Upper lobe of right lung (tissue), 1 donor: ENCODE measurements around the gene MEIS2. TPM values are rescaled to one million over a fixed set of nuclear protein-coding genes. Genes with fewer than 3 reads are reported as not detected.

Experiments used
- ATAC-seq: fragments of 200-7000 bp; cut with Tn5 transposase; one replicate; pipeline ENCODE4 v1.9.1; 2020; ENCODE audit warnings: mild to moderate bottlenecking, moderate library complexity
- DNase-seq: peaks from one replicate; pipeline ENCODE4 v3.0.0-alpha.2; 2020
- H3K27ac ChIP-seq: fragments of 200-600 bp; one replicate; pipeline ENCODE4 v1.8.0; 2022
- H3K27me3 ChIP-seq: fragments of 200-600 bp; one replicate; pipeline ENCODE4 v1.8.0; 2022; ENCODE audit warnings: mild to moderate bottlenecking
- H3K36me3 ChIP-seq: fragments of 200-600 bp; one replicate; pipeline ENCODE4 v1.8.0; 2022
- H3K4me1 ChIP-seq: fragments of 200-600 bp; one replicate; pipeline ENCODE4 v1.8.0; 2022
- H3K4me3 ChIP-seq: fragments of 200-600 bp; one replicate; pipeline ENCODE4 v1.8.0; 2022; ENCODE audit warnings: mild to moderate bottlenecking
- H3K9me3 ChIP-seq: fragments of 200-600 bp; one replicate; pipeline ENCODE4 v1.8.0; 2022
- CTCF ChIP-seq: fragments of 200-600 bp; IDR thresholded peaks from one replicate; pipeline ENCODE4 v1.8.0; 2022; ENCODE audit warnings: antibody characterized with exemption
- intact Hi-C: fragments of 100-400 bp; cut with DNase I; formaldehyde crosslinking; loops from one replicate; pipeline ENCODE4 v1.11.0; 2022
- total RNA-seq: library from RNA; stranded (reverse); fragmentation: NEBNext Ultra II Directional; extraction: Animal tissue kit (Norgen Biotek cat#: 25700); gene quantifications from one replicate; pipeline ENCODE4 v1.2.1, GENCODE V29; 2021
- donor health status: DM: no; HTN: yes; CAD: no; lungs with severe emphysema.

The MEIS2 gene
- total RNA-seq, 1 donor from 2014 or later = 26.7 TPM

GRCh38 chr15:36951731-36952247 is 148.6 kb downstream of the MEIS2 start:
- no peak overlapping the region for H3K27ac ChIP-seq
- H3K27me3 ChIP-seq = no peaks in the 10 kb centered on the region
- no peaks in the 10 kb centered on the region for H3K9me3 ChIP-seq
- H3K36me3 ChIP-seq = no peaks in the 10 kb centered on the region
- H3K4me3 ChIP-seq = no peak overlapping the region
- intact Hi-C loops = no loop called here
- ATAC-seq = no peak
- DNase-seq = no peak
- TF ChIP-seq CTCF = no peak
- no peaks in the 10 kb centered on the region for H3K4me1 ChIP-seq

GRCh38 chr15:36950371-36950770 is 150.0 kb downstream of the MEIS2 start:
- H3K36me3 ChIP-seq = no peaks in the 10 kb centered on the region
- no peaks in the 10 kb centered on the region for H3K27me3 ChIP-seq
- DNase-seq (no peak), ATAC-seq (no peak)
- no peak for TF ChIP-seq CTCF
- no peaks in the 10 kb centered on the region for H3K4me1 ChIP-seq
- H3K4me3 ChIP-seq = no peak overlapping the region
- no peaks in the 10 kb centered on the region for H3K9me3 ChIP-seq
- no peak overlapping the region for H3K27ac ChIP-seq
- intact Hi-C loops = no loop called here

GRCh38 chr15:36948982-36949381 is 151.4 kb downstream of the MEIS2 start:
- H3K4me1 ChIP-seq = no peaks in the 10 kb centered on the region
- no peak overlapping the region for H3K27ac ChIP-seq
- no peaks in the 10 kb centered on the region for H3K36me3 ChIP-seq
- no peak for TF ChIP-seq CTCF
- DNase-seq = no peak
- ATAC-seq = no peak
- H3K4me3 ChIP-seq = no peak overlapping the region
- no peaks in the 10 kb centered on the region for H3K27me3 ChIP-seq
- intact Hi-C loops = no loop called here
- no peaks in the 10 kb centered on the region for H3K9me3 ChIP-seq

- H3K9me3 ChIP-seq = no peaks in the 10 kb centered on the region
- H3K36me3 ChIP-seq = no peaks in the 10 kb centered on the region
- intact Hi-C loops = no loop called here
- H3K27ac ChIP-seq = no peak overlapping the region
- DNase-seq (no peak), ATAC-seq (no peak)
- H3K4me3 ChIP-seq = no peak overlapping the region
- no peaks in the 10 kb centered on the region for H3K4me1 ChIP-seq
- H3K27me3 ChIP-seq = no peaks in the 10 kb centered on the region
- no peak for TF ChIP-seq CTCF
These were observed 153.2 kb downstream of the MEIS2 start for GRCh38 chr15:36947035-36947719.

GRCh38 chr15:36944442-36944841 is 155.9 kb downstream of the MEIS2 start:
- no peak overlapping the region for H3K4me3 ChIP-seq
- no peak for ATAC-seq
- no peak for DNase-seq
- no peaks in the 10 kb centered on the region for H3K36me3 ChIP-seq
- no peaks in the 10 kb centered on the region for H3K9me3 ChIP-seq
- H3K27me3 ChIP-seq = no peaks in the 10 kb centered on the region
- no peaks in the 10 kb centered on the region for H3K4me1 ChIP-seq
- intact Hi-C loops = no loop called here
- no peak overlapping the region for H3K27ac ChIP-seq
- TF ChIP-seq CTCF = no peak
